Measurements from ENCODE around the gene ST8SIA6.
"Not testable (repeated sequence)": the region's sequence is repeated elsewhere in the genome, so short reads cannot be mapped to it uniquely, and the experiment has no call there.

The ST8SIA6 gene

DNA sequence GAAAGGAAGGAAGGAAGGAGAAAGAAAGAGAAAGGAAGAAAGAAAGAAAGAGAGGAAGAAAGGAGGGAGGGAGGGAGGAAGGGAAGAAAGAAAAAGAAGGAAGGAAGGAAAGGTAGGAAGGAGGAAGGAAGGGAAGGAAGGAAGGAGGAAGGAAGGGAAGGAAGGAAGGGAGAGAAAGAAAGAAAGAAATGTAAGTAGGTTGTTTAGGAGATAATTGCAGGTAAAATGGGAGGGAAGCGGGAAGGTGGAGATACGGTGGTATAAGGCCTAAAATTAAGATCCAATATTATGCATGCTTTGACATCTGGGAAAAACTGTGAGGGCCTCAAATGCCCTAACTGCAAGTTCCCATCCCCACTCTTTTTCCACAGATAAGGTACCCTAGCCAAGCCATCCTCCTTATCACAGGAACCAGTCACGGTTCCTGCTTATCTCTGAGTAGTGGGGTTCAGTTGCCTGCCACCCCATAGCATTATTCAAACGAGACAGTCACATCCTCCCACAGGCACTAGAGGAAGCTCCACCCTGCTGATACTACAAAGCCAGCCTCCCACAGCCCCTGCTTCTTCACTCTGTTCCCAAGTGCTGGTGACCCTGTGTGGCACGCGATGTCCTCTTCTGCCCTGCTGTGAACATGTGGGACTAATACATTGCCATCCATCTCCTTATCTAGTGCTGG, 28.7 kb downstream of the ST8SIA6 start:
- DNase-seq = peak; percentile 12 to 52

DNA sequence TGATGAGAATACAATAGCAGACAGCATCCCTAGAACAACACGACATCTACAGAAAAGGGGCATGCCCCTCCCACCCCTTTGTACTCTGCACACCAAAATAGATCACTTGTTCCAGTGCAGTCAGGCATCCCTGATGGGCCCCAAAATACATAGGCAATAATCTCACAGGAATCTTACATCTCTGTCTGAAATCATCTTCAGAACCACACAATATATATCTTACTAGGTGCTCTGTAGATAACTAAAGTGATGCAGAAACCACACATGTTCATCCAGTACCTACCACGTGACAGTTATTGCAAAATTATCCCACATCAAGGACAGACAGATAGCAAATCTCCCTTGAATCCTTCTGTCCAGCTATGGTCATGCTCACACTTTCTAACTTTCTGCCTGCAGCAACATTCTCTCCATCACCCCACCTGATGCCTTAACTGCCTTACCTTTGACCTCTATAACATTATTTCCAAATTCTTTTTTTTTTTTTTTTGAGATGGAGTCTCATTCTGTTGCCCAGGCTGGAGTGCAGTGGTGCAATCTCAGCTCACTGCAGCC, 30.7 kb downstream of the ST8SIA6 start:
- DNase-seq = no peak

DNA sequence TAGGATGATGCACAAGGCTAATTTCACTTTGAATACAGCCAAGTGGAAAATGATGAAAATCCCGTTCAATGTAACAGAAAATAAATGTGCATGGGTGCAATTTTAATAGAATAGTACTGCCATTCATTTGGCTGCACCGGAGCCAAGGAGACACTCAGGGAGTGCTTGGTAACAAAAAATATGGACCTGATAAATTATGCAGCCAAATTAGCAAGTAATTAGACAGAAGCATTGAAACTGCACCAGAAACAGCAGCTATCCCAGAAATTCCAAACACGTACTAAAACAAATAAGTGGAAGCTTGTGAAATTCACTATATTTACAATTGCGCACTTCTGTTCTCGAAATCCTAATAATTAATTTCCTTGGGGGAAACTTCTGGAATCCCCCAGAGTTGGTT, 31.5 kb downstream of the ST8SIA6 start:
- no peak for DNase-seq

DNA sequence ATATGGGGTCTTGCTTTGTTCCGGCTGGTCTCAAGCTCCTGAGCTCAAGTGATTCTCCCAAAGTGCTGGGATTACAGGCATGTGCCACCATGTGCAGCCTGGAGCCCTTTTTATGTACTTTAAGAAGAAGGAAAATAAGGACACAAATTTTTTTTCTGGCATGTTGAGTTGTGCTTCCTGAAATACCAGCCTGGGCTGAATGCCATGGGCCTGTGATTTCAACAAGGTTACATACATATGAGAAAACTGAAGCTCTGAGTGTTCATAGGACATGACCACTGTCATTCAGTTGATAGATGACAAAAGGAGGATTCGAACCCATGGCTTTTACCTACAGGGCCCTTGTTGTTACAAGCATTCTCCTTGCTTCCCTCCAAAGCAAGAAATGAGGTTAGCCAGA, 36.1 kb downstream of the ST8SIA6 start:
- DNase-seq = no peak

DNA sequence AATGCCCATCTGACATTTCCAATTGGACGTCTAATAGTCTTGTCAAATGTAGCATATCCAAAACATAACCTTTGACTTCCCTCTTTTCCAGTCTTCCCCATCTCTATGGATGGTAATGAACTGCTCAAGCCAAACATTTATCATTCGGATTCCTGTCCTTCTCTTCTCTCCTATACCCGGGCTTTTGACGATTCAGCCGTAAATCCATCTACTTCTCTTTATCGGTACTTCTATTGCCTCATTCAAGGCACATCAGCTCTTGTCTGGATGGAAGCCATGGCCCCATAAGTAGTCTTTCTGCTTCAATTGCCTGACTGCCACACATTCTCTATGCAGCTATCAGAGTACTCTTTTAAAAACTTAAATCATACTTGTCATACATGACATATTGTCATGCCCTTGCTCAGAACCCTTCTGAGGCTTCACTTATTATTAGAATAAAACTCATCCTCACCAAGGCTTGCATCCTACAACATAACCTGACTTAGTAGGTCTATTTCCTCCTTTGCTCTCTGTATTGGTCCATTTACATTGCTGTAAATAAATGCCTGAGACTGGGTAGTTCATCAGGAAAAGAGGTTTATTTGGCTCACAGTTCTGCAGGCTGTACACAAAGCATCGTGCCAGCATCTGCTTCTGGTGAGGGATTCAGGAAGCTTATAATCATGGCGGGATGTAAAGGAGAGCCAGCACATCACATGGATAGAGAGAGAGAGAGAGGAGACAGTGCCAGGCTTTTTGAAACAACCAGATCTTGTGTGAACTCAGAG, 37.8 kb downstream of the ST8SIA6 start:
- DNase-seq = no peak

DNA sequence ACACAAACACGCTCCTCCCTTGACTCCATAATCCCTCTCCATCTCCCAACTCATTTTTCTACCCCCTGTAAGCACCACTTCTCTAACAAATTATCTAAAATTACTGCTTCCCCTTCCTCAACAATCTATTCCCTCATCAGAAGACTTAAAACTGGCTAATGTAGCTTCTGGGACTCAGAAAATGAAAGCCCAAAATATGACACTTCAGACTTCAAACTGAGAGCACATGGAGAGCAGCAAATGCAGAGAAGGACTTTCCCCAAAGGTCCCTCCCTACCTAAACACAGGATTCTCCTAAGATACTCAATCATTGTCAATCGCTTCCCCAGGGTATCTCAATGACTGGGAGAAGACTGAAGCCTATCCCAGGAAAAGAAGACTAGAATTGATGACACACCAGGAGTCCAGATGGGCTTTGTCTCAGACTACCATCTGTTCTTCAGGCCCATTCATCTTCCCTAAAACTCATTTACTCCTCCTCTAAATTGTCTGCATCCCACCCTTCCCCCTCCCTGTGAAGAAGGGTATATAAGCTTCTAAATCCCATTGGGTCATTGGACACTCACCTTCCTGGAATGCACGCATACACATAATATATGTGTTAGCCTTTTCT, 39.2 kb downstream of the ST8SIA6 start:
- no peak for DNase-seq

DNA sequence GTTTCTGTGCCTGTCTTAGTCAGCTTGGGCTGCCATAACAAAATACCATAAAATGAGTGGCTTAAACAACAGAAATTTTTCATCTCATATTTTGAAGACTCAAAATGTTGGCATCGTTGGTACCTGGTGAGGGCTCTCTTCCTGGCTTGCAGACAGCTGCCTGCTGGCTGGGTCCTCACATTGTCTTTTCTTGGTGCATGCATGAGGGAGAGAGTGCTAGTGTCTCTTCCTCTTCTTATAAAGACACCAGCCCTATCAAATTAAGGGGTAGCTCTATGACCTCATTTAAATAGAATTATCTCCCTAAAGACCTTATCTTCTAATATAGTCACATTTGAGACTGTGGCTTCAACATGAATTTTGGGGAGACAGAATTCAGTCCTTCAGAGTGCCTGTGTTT, 39.9 kb downstream of the ST8SIA6 start:
- DNase-seq = no peak

DNA sequence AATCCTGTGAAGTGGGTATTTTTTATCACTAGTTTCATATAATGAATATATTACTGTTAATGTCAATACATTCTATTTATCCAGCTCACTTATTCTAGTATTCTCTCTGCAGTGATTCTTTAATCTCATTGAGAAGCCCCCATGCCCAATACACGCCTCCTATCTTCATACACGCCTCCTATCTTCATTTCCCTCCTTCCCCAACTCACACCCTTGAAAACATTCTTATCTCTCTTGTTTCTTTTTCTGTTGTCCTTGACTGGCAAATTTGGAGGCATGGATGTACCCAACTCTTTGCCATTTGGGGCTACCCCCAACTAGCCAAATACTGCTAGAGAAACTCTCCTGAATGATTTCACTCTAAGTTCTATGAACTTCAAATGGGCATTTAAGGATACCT, 40.5 kb downstream of the ST8SIA6 start:
- no peak for DNase-seq

DNA sequence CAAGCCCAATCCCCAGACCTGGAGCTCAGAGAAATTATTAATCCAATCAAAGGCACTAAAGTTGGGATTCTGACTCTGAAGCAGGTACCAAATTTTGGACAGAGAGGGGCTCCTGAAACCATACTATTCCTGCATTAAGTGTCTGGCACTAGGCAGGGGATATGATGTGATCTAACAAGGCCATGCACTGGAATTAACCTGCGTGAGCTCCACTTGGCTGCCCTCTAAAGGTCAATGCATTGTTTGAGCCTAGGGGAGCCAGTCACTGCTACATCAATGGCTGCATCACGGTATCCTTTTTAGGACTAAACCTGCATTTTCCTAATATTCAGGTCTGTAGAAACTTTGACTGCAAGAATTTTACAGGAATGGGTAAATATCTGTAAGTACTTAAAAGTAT, 42.1 kb downstream of the ST8SIA6 start:
- no peak for DNase-seq

DNA sequence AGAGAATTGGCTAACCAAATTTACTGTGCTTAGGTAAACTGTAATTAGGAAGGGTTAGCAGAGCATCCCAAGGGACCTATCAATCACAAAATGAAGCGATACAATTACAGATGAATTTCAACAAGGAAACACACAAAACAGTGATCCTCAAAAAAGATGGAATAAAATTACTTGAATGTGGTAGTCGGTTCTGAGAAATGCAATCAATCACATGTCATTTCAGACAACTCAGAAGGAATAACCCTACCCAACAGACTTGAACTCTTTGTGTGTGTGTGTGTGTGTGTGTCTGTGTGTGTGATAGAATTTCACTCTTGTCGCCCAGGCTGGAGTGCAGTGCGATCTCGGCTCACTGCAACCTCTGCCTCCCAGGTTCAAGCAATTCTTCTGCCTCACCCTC, 43.5 kb downstream of the ST8SIA6 start:
- no peak for DNase-seq

DNA sequence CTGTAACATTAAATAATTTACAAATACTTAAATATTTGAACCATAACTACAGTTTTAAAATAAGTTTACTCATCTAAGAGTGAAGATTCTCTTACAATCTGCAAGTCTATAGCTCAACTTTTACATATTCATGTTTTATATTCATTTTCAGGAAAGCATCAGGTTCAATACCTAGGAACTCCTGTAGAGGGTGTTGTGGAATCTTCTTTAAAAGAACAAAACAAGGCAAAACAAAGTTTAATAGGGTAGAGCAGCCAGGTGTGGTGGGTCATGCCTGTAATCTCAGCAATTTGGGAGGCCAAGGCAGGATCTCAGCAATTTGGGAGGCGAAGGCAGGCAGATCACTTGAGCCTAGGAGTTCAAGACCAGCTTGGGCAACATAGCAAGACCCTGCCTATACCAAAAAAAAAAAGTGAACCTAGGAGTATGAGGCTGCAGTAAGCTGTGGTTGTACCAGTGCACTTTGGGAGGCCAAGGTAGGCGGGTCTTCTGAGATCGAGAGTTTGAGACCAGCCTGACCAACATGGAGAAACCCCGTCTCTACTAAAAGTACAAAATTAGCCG, 45.1 kb downstream of the ST8SIA6 start:
- DNase-seq = peak in 1 of 2 donors; percentile 62

DNA sequence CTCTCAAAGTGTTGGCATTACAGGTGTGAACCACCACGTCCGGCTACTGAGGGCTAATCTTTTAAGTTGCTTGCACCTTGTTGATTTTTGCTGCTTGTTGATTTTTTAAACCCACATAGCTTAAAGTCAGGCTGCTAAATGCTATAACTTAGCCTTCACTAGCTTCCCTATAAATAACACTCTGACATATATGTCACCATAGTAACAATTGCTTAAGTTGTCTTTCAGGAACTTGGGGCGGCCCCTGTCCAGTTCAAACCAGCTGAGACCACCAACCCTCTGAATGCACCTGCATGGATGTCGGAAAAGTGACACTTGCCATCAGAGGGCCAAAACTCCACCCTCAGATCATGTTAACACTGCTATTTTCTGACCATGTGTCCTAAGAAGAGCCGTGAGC, 47.3 kb downstream of the ST8SIA6 start:
- no peak for DNase-seq

DNA sequence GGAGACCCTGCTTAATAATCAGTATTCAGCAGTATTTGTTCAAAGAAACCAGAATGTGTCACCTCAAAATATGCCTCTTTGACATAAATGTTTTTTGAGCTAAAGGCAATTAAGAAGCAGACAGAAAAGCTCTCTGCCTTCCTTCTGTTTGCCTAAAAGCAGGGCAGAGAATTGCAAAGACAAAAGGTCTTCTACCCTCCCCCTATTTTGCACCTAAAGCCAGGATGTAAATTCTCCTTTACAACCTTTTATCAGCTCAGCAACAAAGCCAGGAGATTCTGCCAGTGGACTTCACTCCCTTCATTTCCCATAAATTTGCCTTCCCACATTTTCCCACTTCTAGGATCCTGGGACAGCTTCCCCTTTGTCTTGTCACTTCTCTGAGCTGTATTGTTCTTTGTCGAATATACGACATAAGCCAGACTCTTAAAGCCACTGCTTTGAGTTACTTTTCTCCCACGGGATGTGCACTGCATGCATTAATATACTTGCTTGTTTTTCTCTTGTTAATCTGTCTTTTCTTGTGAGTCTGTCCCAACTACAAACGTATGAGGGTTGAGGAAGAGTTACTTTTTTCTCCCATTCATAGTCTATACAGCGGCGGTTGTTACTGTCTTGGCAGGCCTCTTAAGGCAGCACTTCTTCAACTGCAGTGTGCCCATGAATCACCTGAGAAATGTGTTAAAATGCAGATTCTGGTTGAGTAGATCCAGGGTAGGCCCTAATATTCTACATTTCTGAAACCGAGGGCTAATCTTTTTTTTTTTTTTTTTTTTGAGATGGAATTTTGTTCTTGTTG, 48.2 kb downstream of the ST8SIA6 start:
- no peak for DNase-seq

DNA sequence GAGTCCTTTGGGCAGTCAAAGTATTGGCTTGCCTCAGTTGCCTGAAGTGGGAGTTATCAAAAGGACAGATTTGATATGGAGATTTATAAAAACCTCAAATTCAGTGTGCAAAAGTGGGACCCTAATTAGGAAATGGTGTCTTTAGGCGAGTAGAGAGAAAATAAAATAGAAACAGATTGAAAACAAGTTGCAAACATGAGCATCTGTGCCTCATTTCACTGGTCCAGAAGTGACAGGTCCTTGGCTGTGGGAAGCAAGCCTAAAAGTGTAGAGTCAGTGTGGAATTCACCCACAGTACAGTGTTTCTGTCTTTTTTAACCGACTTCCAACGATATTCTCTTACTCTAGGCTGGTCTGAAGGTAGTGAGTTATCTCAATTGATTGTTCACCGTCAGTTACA, 51.2 kb downstream of the ST8SIA6 start:
- no peak for DNase-seq

DNA sequence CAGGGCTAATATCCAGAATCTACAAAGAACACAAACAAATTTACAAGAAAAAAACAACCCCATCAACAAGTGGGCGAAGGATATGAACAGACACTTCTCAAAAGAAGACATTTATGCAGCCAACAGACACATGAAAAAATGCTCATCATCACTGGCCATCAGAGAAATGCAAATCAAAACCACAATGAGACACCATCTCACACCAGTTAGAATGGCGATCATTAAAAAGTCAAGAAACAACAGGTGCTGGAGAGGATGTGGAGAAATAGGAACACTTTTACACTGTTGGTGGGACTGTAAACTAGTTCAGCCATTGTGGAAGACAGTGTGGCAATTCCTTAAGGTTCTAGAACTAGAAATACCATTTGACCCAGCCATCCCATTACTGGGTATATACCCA, 52.4 kb downstream of the ST8SIA6 start:
- not testable (repeated sequence) for DNase-seq

DNA sequence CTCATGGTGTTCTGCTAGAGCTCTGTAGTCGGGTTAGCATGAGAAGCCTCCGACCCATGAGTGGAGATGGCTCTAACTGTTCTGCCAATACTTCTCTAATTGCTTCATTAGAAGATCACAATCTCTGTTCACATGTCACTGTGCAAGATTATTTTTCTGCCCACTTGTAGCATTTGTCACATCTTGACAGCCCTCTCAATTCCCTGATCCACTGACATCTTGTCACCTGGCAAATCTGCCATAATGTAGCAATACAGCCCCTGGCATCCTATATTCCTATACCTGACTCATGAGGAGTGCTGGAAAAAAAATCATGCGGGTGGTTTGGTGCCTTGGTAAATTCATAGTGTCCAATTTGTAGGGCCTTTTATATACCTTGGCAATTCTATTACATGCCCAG, 58.4 kb downstream of the ST8SIA6 start:
- DNase-seq = no peak

DNA sequence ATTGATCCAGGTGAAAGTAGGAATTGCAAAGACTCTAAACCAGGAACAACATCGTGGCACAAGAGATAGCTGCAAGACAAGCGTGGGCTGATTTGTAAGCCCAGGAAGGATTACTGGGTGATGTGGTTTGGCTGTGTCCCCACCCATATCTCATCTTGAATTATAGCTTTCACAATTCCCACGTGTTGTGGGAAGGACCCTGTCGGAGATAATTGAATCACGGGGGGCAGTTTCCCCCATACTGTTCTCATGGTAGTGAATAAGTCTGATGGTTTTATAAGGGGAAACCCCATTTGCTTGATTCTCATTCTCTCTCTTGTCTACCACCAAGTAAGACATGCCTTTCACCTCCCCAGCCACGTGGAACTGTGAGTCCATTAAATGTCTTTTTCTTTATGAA, 59.5 kb downstream of the ST8SIA6 start:
- DNase-seq = no peak

DNA sequence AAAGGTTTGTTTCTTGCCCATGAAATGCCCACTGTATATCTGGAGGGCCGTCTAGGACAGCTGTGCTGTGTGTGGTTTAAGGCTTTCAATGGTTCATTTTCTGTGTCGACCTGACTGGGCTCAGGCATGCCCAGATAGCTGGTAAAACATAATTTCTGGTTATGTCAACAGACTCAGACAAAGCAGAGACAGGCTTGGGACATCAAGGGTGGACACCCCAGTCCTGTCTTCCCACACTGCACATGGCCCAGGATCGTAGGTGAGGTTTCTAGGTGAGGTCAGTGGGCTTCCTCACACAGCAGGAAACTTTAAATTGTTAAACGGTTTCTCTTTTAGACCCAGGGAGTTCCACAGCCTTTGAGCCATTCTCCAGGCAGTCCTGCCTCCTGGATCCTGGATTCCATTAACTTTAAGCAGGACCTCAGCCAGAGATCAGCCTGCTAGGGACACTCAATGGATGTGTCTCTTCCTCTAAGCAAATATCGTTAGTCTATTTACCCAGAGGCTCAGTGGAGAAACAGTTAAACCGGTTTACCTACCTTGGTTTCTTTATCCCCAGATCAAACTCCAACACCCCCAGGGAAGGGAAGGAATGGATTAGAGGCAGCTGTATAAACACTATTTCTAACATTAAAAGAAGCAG, 66.4 kb downstream of the ST8SIA6 start:
- DNase-seq = no peak

DNA sequence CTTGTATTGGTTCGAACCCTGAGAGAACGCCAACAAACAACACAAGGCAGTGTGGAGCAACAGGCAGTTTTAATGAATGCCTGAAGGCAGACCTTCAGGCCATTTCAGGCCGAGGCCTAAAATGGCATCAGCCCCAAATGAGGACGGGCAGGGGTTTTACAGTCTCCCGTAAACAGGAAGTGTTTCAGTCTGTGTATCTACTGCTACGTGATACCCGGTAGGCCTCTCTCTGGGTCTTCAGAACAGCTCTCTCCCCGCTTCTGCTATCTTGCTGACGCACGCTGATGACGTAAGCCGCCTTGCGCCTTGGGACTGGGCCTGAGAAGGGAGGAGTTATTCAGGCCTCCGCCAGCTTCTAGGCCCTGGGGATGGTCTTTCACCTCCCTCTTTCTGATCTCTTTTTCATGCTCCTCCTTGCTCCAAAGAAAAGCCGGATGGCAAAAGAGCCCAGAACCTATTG, 67.7 kb downstream of the ST8SIA6 start:
- no peak for DNase-seq

DNA sequence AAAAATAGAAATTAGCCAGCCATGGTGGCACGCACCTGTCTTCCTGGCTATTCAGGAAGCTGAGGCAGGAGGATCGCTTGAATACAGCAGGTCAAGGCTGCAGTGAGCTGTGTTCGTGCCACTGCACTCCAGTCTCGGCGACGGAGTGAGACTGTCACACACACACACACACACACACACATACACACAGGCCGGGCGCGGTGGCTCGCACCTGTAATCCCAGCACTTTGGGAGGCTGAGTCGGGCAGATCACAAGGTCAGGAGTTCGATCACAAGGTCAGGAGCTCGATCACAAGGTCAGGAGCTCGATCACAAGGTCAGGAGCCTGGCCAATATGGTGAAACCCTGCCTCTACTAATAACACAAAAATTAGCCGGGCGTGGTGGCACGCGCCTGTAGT, 68.4 kb downstream of the ST8SIA6 start:
- DNase-seq = no peak

DNA sequence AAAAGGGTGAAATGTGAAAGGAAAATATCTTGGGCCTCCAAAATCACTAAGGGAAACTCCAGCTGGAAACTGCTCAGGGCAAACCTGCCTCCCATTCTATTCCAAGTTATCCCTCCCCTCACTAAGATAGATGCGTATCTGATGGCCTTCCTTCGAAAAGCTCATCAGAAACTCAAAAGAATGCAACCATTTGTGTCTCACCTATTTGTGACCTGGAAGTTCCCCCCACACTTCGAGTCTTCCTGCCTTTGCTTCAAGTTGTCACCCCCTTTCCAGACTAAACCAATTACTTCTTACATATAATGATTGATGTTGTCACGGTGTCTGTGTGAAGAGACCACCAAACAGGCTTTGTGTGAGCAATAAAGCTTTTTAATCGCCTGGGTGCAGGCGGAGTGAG, 69.3 kb downstream of the ST8SIA6 start:
- DNase-seq = no peak
